ENCODE data around the gene ATG101.

DNA sequence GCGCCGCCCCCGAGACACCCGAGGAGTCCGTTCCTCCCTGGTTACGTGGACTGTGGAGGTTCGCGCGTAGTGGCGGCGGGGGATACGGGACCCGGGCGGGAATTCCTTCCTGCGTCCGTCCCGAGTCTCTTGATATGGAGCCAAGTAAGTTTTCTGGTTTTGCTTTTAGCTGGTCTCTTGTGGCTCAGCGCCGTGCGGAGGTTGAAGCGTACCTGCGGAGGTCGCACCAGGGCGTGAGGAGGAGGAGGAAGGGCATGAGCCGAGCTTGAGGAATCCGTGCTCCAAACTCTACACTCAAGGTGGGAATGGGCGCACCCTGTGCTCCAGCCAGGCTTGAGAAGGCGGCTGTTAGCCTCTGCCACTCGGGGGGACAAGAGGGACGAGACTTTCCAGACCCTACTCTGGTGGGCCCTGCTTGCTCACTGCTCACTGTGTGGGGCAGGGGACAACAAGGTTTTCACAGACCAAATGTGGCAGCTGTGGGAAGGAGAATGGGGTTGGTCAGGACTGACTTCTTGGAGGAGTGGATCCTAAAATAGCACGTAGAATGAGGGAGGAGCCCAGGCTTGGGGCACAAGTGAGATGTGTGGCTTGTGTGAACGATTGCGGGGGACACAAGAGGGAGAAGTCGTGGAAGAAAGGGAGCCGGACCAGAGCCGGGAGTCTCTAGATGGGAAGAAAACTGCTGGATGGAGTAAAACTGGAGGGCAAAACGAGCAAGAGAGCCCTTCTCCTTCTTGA, 577 bp downstream of the ATG101 start:
- TF ChIP-seq, protein P1, sequence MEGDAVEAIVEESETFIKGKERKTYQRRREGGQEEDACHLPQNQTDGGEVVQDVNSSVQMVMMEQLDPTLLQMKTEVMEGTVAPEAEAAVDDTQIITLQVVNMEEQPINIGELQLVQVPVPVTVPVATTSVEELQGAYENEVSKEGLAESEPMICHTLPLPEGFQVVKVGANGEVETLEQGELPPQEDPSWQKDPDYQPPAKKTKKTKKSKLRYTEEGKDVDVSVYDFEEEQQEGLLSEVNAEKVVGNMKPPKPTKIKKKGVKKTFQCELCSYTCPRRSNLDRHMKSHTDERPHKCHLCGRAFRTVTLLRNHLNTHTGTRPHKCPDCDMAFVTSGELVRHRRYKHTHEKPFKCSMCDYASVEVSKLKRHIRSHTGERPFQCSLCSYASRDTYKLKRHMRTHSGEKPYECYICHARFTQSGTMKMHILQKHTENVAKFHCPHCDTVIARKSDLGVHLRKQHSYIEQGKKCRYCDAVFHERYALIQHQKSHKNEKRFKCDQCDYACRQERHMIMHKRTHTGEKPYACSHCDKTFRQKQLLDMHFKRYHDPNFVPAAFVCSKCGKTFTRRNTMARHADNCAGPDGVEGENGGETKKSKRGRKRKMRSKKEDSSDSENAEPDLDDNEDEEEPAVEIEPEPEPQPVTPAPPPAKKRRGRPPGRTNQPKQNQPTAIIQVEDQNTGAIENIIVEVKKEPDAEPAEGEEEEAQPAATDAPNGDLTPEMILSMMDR (conservative IDR thresholded peaks at IDR 0.05; ENCODE audit: low read length), result no peak
- TF ChIP-seq EZH2phosphoT487 (IDR thresholded peaks at IDR 0.05; ENCODE audit: borderline replicate concordance), result no peak

All from Loucy (cell line).